Daoy (cell line): ENCODE measurements around the gene BICD1. TPM values are rescaled to one million over a fixed set of nuclear protein-coding genes. Genes with fewer than 3 reads are reported as not detected.

Experiments used
- DNase-seq: peaks from one replicate; pipeline ENCODE4 v3.0.0-alpha.2; 2015; ENCODE audit warnings: low read depth
- total RNA-seq: library from RNA; depleted of rRNA; stranded (reverse); fragments of >200 nt; shearing (Covaris generic); gene quantifications from 2 replicates; pipeline ENCODE4 v1.2.3, GENCODE V29; 2014

BICD1 gene
- total RNA-seq, 1 experiment from 2014 or later, result 14.2 TPM

- DNase-seq, result no peak
These were observed 171.1 kb downstream of the BICD1 start for GRCh38 chr12:32277774-32278173.

- DNase-seq, result no peak
These were observed 174.5 kb downstream of the BICD1 start for GRCh38 chr12:32281098-32281497.

- DNase-seq, result no peak
These were observed 177.9 kb downstream of the BICD1 start for GRCh38 chr12:32284561-32284960.

- DNase-seq, result no peak
These were observed 178.4 kb downstream of the BICD1 start for GRCh38 chr12:32285021-32285420.

DNA sequence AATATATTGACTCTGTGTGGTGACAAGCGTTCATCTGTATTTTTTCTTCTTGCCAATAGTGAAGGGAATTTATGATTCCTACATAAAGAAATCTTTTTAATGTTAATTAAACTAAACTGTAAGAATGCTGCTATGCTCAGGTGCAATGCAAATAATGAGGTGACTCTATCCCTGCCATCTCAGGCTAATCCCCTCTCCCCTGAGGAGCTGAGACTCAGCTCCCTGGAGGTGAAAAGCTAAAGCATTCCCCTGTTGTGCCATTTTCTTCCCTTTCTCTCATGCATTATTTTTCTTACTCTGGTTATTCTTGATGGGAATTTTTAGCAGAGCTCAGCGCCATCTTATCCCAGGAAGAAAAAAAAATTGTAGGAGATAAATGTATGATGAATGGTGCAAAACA is 178.8 kb downstream of the BICD1 start:
- DNase-seq, result no peak

- DNase-seq, result no peak
These were observed 183.8 kb downstream of the BICD1 start for GRCh38 chr12:32290411-32290810.

DNA sequence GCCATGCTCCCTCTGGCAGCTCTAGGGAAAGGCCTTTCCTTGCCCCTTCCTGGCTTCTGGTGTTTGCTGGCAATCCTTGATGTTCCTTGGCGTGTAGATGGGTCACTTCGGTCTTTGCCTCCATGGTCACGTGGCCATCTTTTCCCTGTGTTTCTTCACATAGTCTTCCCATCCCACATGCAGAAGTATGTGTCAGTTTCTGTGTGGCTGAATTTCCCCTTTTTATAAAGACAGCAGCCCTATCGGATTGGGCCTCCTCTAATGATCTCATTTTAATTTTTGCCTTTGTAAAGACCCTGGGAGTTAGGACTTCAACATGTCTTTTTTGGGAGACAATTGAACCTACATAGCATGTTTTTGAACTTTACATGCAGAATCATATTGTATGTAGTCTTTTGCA is 185.5 kb downstream of the BICD1 start:
- no peak for DNase-seq

- no peak for DNase-seq
These were observed 187.3 kb downstream of the BICD1 start for GRCh38 chr12:32293808-32294419.

DNA sequence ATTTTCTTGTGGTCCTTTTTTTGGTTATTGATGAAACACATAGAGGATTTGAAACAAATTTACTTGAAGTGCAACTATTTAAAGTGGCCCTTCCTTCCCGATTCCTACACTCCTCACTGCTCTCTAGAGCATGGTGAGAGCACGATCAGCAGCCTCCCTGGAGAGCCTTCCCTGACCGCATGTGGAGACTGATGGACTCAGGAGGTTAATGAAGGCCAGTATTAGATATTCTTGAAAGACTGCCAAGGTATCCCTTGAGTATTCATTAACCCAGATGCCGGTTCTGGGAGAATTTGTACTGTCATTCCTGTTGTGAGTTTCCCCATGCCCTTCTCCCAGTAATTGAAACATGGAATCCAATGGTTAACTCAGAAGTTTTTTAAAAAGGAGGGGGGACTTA is 189.9 kb downstream of the BICD1 start:
- no peak for DNase-seq

GRCh38 chr12:32298917-32299316 is 192.3 kb downstream of the BICD1 start:
- DNase-seq, result no peak

DNA sequence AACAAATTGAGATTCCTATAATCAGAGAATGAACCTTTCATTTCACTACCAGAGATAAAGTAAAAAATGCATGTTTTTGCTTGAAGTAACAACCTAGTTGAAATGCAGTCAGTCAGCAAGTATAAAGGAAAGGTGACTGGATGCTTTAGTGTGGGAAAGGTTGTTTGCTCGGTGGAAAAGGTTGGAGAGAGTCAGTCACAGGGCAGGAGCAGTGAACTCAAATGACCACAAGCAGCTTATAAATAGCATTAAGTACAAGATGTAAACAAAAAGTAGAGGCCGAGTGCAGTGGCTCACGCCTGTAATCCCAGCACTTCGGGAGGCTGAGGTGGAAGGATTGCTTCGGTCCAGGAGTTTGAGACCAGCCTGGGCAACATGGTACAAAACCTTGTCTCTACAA is 194.6 kb downstream of the BICD1 start:
- DNase-seq, result no peak

GRCh38 chr12:32302218-32303173 is 195.8 kb downstream of the BICD1 start:
- peak; percentile 15 for DNase-seq

GRCh38 chr12:32303174-32303549 is 196.5 kb downstream of the BICD1 start:
- no peak for DNase-seq

GRCh38 chr12:32305163-32305562 is 198.5 kb downstream of the BICD1 start:
- no peak for DNase-seq

GRCh38 chr12:32307326-32307725 is 200.7 kb downstream of the BICD1 start:
- DNase-seq, result no peak

GRCh38 chr12:32309811-32310736 is 203.4 kb downstream of the BICD1 start:
- no peak for DNase-seq

GRCh38 chr12:32312049-32312670 is 205.5 kb downstream of the BICD1 start:
- peak; percentile 36 for DNase-seq

- DNase-seq, result no peak
These were observed 215.7 kb downstream of the BICD1 start for GRCh38 chr12:32322354-32322753.

GRCh38 chr12:32331133-32331532 is 224.5 kb downstream of the BICD1 start:
- no peak for DNase-seq

DNA sequence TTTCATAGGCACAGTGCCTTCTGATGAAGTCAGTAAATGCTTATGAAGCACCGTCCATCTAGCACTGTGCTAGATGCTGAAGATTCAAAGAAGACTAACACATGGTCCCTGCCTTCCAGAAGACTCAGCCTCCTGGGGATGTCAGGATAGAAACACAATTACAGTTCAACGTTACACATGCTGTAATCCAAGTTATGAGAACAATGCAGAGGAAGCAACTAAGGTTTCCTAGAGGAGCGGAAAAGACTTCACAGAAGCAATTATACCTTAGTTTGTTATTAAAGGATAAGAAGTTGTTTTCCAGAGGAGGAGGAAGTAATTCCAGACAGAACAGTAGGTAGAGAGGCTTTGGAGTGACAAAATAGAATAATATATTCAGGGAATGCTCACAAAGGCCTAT is 225.8 kb downstream of the BICD1 start:
- DNase-seq, result no peak

GRCh38 chr12:32334371-32334777 is 227.7 kb downstream of the BICD1 start:
- DNase-seq, result no peak

- DNase-seq, result no peak
These were observed 229.6 kb downstream of the BICD1 start for GRCh38 chr12:32336261-32336660.
